Hepatocyte (in vitro differentiated cells): ENCODE results near the gene VGLL4.

Source experiments
- CTCF ChIP-seq: fragments of 200-600 bp; sonication (generic); IDR thresholded peaks from 2 replicates; pipeline ENCODE4 v1.5.1; 2016; ENCODE audit warnings: antibody characterized with exemption, mild to moderate bottlenecking; ENCODE audit not compliant: poor library complexity
- EZH2 ChIP-seq: fragments of 200-600 bp; sonication (generic); IDR thresholded peaks from 2 replicates; pipeline ENCODE4 v1.6.1; 2016; ENCODE audit warnings: antibody characterized with exemption, mild to moderate bottlenecking, borderline replicate concordance

GRCh38 chr3:11632564-11632963 lies 11.2 kb downstream of the VGLL4 start:
- TF ChIP-seq CTCF (no peak), EZH2 (no peak)
